Mesenchymal stem cell (in vitro differentiated cells and primary cell): ENCODE results near the gene HNRNPUL1.

Experiments used
- DNase-seq: peaks from one replicate; pipeline ENCODE4 v3.0.0-alpha.2; 2013
- H2AFZ ChIP-seq: one replicate; pipeline ENCODE4 v1.6.1; 2013; ENCODE audit warnings: low read depth, mild to moderate bottlenecking, control low read depth, inconsistent platforms, low read length, moderate library complexity
- H2AK5ac ChIP-seq: 2 replicates; pipeline ENCODE4 v1.6.1; 2013; ENCODE audit warnings: low read length, moderate library complexity, mild to moderate bottlenecking, inconsistent platforms; ENCODE audit not compliant: severe bottlenecking
- H2BK120ac ChIP-seq: one replicate; pipeline ENCODE4 v1.6.1; 2013; ENCODE audit warnings: low read depth, mild to moderate bottlenecking, inconsistent platforms, low read length, moderate library complexity
- H2BK12ac ChIP-seq, 2 experiments: one replicate each; pipeline ENCODE4 v1.6.1; 2013; ENCODE audit warnings: inconsistent platforms in 2 of 2, low read length in 2 of 2, mild to moderate bottlenecking in 2 of 2, moderate library complexity in 2 of 2, control low read depth in 1 of 2
- H2BK15ac ChIP-seq: one replicate; pipeline ENCODE4 v1.6.1; 2013; ENCODE audit warnings: mild to moderate bottlenecking, low read depth, inconsistent platforms; ENCODE audit not compliant: poor library complexity, severe bottlenecking
- H2BK5ac ChIP-seq: 2 replicates; pipeline ENCODE4 v1.6.1; 2013; ENCODE audit warnings: low read depth, mild to moderate bottlenecking, low read length, control low read depth, inconsistent platforms; ENCODE audit not compliant: poor library complexity, severe bottlenecking
- H3K14ac ChIP-seq, 2 experiments: one replicate each; pipeline ENCODE4 v1.6.1; 2013; ENCODE audit warnings: inconsistent platforms in 2 of 2, low read length in 2 of 2, control low read depth in 1 of 2, mild to moderate bottlenecking in 1 of 2, moderate library complexity in 1 of 2
- H3K18ac ChIP-seq, 2 experiments: one replicate each; pipeline ENCODE4 v1.6.1; 2013; ENCODE audit warnings: inconsistent platforms in 2 of 2, low read length in 2 of 2, control low read depth in 1 of 2, low read depth in 1 of 2, mild to moderate bottlenecking in 1 of 2
- H3K23ac ChIP-seq, 2 experiments: one replicate each; pipeline ENCODE4 v1.6.1; 2013; ENCODE audit warnings: inconsistent platforms in 2 of 2, low read length in 2 of 2, mild to moderate bottlenecking in 2 of 2, moderate library complexity in 2 of 2, control low read depth in 1 of 2
- H3K27ac ChIP-seq: 2 replicates; pipeline ENCODE4 v1.5.1; 2013; ENCODE audit warnings: mild to moderate bottlenecking, moderate library complexity, low read length, control low read depth, inconsistent platforms; ENCODE audit not compliant: poor library complexity, severe bottlenecking
- H3K27me3 ChIP-seq, 2 experiments: 2 replicates each; pipeline versions ENCODE4 v1.6.1 to v1.7.0; 2013; ENCODE audit warnings: low read length in 2 of 2, mild to moderate bottlenecking in 2 of 2, moderate library complexity in 2 of 2, control low read depth in 1 of 2, inconsistent platforms in 1 of 2; ENCODE audit not compliant: control insufficient read depth in 1 of 2, insufficient read depth in 1 of 2
- H3K36me3 ChIP-seq, 2 experiments: 2 replicates each; pipeline versions ENCODE4 v1.6.1 to v1.7.0; 2013; ENCODE audit warnings: low read length in 2 of 2, control low read depth in 1 of 2, inconsistent platforms in 1 of 2, low read depth in 1 of 2, mild to moderate bottlenecking in 1 of 2; ENCODE audit not compliant: insufficient read depth in 2 of 2, control insufficient read depth in 1 of 2
- H3K4ac ChIP-seq, 2 experiments: one replicate each; pipeline ENCODE4 v1.6.1; 2013; ENCODE audit warnings: inconsistent platforms in 2 of 2, low read length in 2 of 2, mild to moderate bottlenecking in 2 of 2, moderate library complexity in 2 of 2, control low read depth in 1 of 2, low read depth in 1 of 2
- H3K4me1 ChIP-seq: 2 replicates; pipeline ENCODE4 v1.6.1; 2013; ENCODE audit warnings: low read depth, low read length, control low read depth; ENCODE audit not compliant: control insufficient read depth, insufficient read depth
- H3K4me2 ChIP-seq: 2 replicates; pipeline ENCODE4 v1.6.1; 2013; ENCODE audit warnings: low read length, mild to moderate bottlenecking, inconsistent platforms; ENCODE audit not compliant: poor library complexity, severe bottlenecking
- H3K4me3 ChIP-seq, 2 experiments: 2 replicates each; pipeline versions ENCODE4 v1.5.1 to v1.7.0; 2013; ENCODE audit warnings: low read length in 2 of 2, mild to moderate bottlenecking in 2 of 2, control low read depth in 1 of 2, low read depth in 1 of 2; ENCODE audit not compliant: insufficient read depth in 1 of 2
- H3K79me1 ChIP-seq: replicated peaks from 2 replicates; pipeline ENCODE4 v1.6.1; 2013; ENCODE audit warnings: mild to moderate bottlenecking, control low read depth, low read length, inconsistent platforms; ENCODE audit not compliant: poor library complexity, severe bottlenecking
- H3K9ac ChIP-seq: 2 replicates; pipeline ENCODE4 v1.7.0; 2013; ENCODE audit warnings: mild to moderate bottlenecking, low read length, moderate library complexity
- H3K9me3 ChIP-seq: 2 replicates; pipeline ENCODE4 v1.7.0; 2013; ENCODE audit warnings: mild to moderate bottlenecking, low read length; ENCODE audit not compliant: control insufficient read depth
- H4K8ac ChIP-seq: one replicate; pipeline ENCODE4 v1.6.1; 2013; ENCODE audit warnings: inconsistent platforms, mild to moderate bottlenecking, low read length, moderate library complexity
- H4K91ac ChIP-seq: one replicate; pipeline ENCODE4 v1.6.1; 2013; ENCODE audit warnings: mild to moderate bottlenecking, low read length, inconsistent platforms
- WGBS: methylation state at CpG from one replicate; pipeline ENCODE4 v1.1.7; 2013; ENCODE audit warnings: mixed read lengths; 5-methylcytosine and 5-hydroxymethylcytosine counted together

HNRNPUL1 gene

DNA sequence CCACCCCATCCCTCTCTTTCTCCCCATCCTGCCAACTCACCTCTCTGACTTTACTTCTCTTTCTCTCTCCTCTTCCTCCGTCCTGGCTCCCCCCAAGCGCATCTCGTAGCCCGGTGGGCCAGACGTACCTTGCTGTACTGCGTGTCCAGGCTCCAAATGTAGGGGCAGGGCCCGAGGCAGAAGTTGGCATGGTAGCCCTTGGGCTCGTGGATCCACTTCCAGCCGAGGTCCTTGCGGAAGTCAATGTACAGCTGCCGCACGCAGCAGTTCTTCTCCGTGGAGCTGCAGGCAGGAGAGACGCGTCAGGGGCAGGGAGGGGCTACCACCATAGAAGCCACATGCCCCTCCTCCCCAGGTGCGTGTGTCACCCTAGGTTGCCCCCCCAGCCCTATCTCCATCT is 67.8 kb downstream of the HNRNPUL1 start:
- no peak overlapping the region for H3K4me3 ChIP-seq

DNA sequence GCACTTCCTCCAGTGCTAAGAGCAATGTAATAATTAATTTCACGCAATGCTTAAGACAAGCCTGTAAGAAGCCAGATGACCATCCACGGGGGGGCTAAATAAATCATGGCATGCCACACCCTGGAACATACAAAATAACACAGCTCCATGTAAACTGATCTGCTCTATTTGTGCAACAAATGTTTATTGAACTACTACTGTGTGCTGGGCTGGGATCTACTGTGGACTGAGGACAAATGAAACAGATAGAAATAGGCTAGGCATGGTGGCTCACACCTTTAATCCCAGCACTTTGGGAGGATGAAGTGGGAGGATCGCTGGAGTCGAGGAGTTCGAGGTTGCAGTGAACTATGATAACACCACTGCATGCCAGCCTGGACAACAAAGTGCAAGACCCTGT is 68.3 kb downstream of the HNRNPUL1 start:
- no peak overlapping the region for H4K8ac ChIP-seq
- no peak overlapping the region for H3K23ac ChIP-seq
- no peak for DNase-seq
- no peak overlapping the region for H2BK5ac ChIP-seq
- no peak overlapping the region for H2AK5ac ChIP-seq
- H2AFZ ChIP-seq = no peak overlapping the region
- WGBS = 98% methylated on average over 5 of the region's 5 CpGs
- no peak overlapping the region for H3K18ac ChIP-seq
- peaks cover 52 to 66% of the 10 kb centered on the region in 2 experiments for H3K36me3 ChIP-seq
- no peak overlapping the region for H2BK120ac ChIP-seq
- H3K4me2 ChIP-seq = no peak overlapping the region
- H2BK15ac ChIP-seq = no peak overlapping the region
- H3K27ac ChIP-seq = no peak overlapping the region
- peaks cover 14% of the 10 kb centered on the region for H3K4me1 ChIP-seq
- H3K79me1 ChIP-seq = peaks cover 9% of the 10 kb centered on the region
- no peak overlapping the region for H3K14ac ChIP-seq
- no peaks in the 10 kb centered on the region for H3K27me3 ChIP-seq
- H4K91ac ChIP-seq = no peak overlapping the region
- H3K9ac ChIP-seq = no peak overlapping the region
- H2BK12ac ChIP-seq = no peak overlapping the region
- H3K4ac ChIP-seq = no peak overlapping the region
- no peaks in the 10 kb centered on the region for H3K9me3 ChIP-seq
- H3K4me3 ChIP-seq = no peak overlapping the region

More for the DNA sequence above, 67.8 kb downstream of the HNRNPUL1 start:
- Histone ChIP-seq H2BK120ac (no peak overlapping the region), H3K14ac (no peak overlapping the region), H4K8ac (no peak overlapping the region), H3K4me1 (peaks cover 18% of the 10 kb centered on the region), H3K23ac (no peak overlapping the region), H3K27me3 (no peaks in the 10 kb centered on the region), H3K79me1 (peaks cover 9% of the 10 kb centered on the region), H2BK15ac (no peak overlapping the region), H2AFZ (no peak overlapping the region), H2BK12ac (no peak overlapping the region), H3K36me3 (peaks cover 50 to 62% of the 10 kb centered on the region in 2 experiments), H3K4ac (no peak overlapping the region), H3K9me3 (no peaks in the 10 kb centered on the region), H3K9ac (no peak overlapping the region), H2BK5ac (no peak overlapping the region), H3K18ac (no peak overlapping the region), H3K27ac (no peak overlapping the region), H3K4me2 (no peak overlapping the region), H2AK5ac (no peak overlapping the region), H4K91ac (no peak overlapping the region)
- DNase-seq = no peak
- 92% methylated on average over 16 of the region's 16 CpGs for WGBS

DNA sequence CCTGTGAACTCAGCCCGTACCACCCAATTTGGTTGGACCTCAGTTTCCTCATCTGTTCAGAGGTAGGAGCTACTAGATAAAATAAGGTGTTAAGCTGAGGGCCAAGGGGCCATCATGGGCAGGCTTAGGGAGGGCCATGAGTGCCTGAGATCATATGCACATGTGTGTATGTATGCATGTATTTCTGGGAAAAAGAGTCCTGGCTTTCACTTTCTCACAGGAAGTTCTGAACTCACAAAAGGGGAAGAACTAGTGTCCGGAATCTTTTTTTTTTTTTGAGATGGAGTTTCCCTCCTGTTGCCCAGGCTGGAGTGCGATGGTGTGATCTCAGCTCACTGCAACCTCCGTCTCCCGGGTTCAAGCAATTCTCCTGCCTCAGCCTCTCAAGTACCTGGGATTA is 70.6 kb downstream of the HNRNPUL1 start:
- Histone ChIP-seq H3K23ac (no peak overlapping the region), H4K8ac (no peak overlapping the region), H4K91ac (no peak overlapping the region), H3K79me1 (peaks cover 17% of the 10 kb centered on the region), H2BK12ac (no peak overlapping the region), H3K9me3 (no peaks in the 10 kb centered on the region), H3K36me3 (peaks cover 44 to 66% of the 10 kb centered on the region in 2 experiments), H2BK5ac (no peak overlapping the region), H3K4me2 (no peak overlapping the region), H3K4ac (no peak overlapping the region), H3K27me3 (no peaks in the 10 kb centered on the region), H2AK5ac (no peak overlapping the region), H3K18ac (no peak overlapping the region), H2BK120ac (no peak overlapping the region), H3K14ac (no peak overlapping the region), H3K4me1 (peaks cover 2% of the 10 kb centered on the region), H3K4me3 (no peak overlapping the region), H2AFZ (no peak overlapping the region), H3K9ac (no peak overlapping the region), H2BK15ac (no peak overlapping the region), H3K27ac (no peak overlapping the region)
- 97% methylated on average over 5 of the region's 5 CpGs for WGBS
- no peak for DNase-seq

DNA sequence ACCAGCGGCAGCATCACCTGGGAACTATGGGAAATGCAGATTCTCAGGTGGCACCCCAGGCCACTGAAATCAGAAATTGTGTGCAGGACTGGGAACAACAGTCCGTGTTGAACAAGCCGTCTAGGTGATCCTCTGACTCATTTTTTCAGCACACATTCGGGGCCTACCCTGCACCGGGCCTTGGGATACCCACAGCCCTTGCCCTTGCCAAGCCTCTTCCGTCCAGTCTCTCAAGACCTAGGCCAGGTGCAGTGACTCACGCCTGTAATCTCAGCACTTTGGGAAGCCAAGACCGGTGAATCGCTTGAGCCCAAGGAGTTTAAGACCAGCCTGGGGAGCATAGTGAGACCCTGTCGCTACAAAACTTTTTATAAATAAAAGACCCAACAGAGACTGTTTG is 71.3 kb downstream of the HNRNPUL1 start:
- Histone ChIP-seq H2BK5ac (no peak overlapping the region), H3K36me3 (peaks cover 42 to 59% of the 10 kb centered on the region in 2 experiments), H2AFZ (no peak overlapping the region), H3K23ac (no peak overlapping the region), H4K91ac (peak overlapping the region; percentile 32), H2BK15ac (peak overlapping the region; percentile 46), H2BK12ac (no peak overlapping the region), H3K14ac (no peak overlapping the region), H3K4me1 (peaks cover 2% of the 10 kb centered on the region), H3K9me3 (no peaks in the 10 kb centered on the region), H3K4ac (no peak overlapping the region), H3K18ac (no peak overlapping the region), H3K4me3 (no peak overlapping the region), H2BK120ac (no peak overlapping the region), H3K4me2 (no peak overlapping the region), H3K27me3 (no peaks in the 10 kb centered on the region), H3K27ac (no peak overlapping the region), H3K9ac (no peak overlapping the region), H2AK5ac (no peak overlapping the region), H3K79me1 (peaks cover 17% of the 10 kb centered on the region), H4K8ac (no peak overlapping the region)
- no peak for DNase-seq
- WGBS = 94% methylated on average over 9 of the region's 10 CpGs
